ENCODE results near the gene DTX1. TPM values are rescaled to one million over a fixed set of nuclear protein-coding genes. Genes with fewer than 3 reads are reported as not detected.

Gene DTX1
- total RNA-seq, 1 experiment from 2014 or later, result 3.0 TPM

DNA sequence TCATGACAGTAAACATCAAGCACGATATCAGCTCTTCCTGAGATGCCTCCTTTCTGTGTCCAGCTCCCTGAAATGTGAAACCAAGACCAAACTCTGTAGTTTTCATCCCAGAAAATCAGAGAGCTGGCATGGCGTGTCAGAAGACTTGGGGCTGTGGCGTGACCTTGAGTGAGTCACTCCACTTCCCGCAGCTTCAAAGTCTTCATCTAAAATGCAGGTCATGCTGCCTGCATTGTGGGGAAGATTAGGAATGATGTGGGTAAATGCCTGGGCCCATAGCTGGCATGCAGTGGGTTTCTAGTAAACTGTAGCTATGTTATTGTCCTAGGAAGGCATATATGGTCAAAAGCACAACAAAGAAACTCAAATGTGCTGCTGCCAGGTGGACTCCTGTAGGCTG is 49.4 kb upstream of the DTX1 start:
- H3K4me3 Mint-ChIP-seq, result no peak overlapping the region
- H3K9me3 ChIP-seq (ENCODE audit: control insufficient read depth, low read depth, low read length), result peaks cover 7% of the 10 kb centered on the region
- no peaks in the 10 kb centered on the region for H3K4me1 ChIP-seq (ENCODE audit: insufficient read depth, low read length)
- H3K9me3 Mint-ChIP-seq, result peaks cover 8 to 10% of the 10 kb centered on the region in 2 experiments; a peak in 4 of 5 replicates
- no peak overlapping the region for H3K18ac ChIP-seq (ENCODE audit: insufficient read length, low read depth, low read length)
- H2AK5ac ChIP-seq (ENCODE audit: insufficient read length, low read length), result no peak overlapping the region
- no peak overlapping the region for H3T11ph ChIP-seq (ENCODE audit: low read length)
- no peaks in the 10 kb centered on the region for H3K27me3 ChIP-seq (ENCODE audit: insufficient read depth, low read length)
- H4K8ac ChIP-seq (replicated peaks; ENCODE audit: insufficient read length, low read depth, low read length), result no peak overlapping the region
- no peak overlapping the region for H3K23ac ChIP-seq (ENCODE audit: insufficient read length, low read depth, low read length)
- no peak overlapping the region for H3K4ac ChIP-seq (ENCODE audit: low read depth, low read length)
- no CpG with 5 or more reads among the region's 4 CpGs for WGBS (ENCODE audit: extremely low coverage, insufficient read length, low lambda C conversion rate)
- H4K91ac ChIP-seq (ENCODE audit: insufficient read length, low read depth, low read length), result no peak overlapping the region
- no peaks in the 10 kb centered on the region for H3K23me2 ChIP-seq (ENCODE audit: insufficient read length, low read depth, low read length, poor library complexity, severe bottlenecking)
- 0 out of 4 replicates have a peak, but pooled peaks cover 0 to 2% of the 10 kb centered on the region in 2 experiments for H3K4me1 Mint-ChIP-seq
- no peak overlapping the region for H3K56ac ChIP-seq (ENCODE audit: insufficient read length, low read depth, low read length)
- H3K79me2 ChIP-seq (ENCODE audit: insufficient read depth, low read length), result no peaks in the 10 kb centered on the region
- no peak overlapping the region for H2AFZ ChIP-seq (ENCODE audit: low read length)
- no peak overlapping the region for H3K27ac ChIP-seq (ENCODE audit: insufficient read length, low read depth, low read length)
- no peak overlapping the region for H3K9ac ChIP-seq (ENCODE audit: extremely low read depth, insufficient read length, low read length)
- no peak overlapping the region for H4K5ac ChIP-seq (ENCODE audit: insufficient read length, low read depth, low read length)
- no peak overlapping the region for H3K4me2 ChIP-seq (ENCODE audit: insufficient read depth, insufficient read length, low read length)
- no peak overlapping the region for H2BK15ac ChIP-seq (ENCODE audit: low read depth, low read length)
- no peak overlapping the region for H2BK120ac ChIP-seq (ENCODE audit: low read depth, low read length, poor library complexity, severe bottlenecking)
- DNase-seq, result no peak
- H3K79me1 ChIP-seq (ENCODE audit: insufficient read depth, low read depth, low read length, poor library complexity, severe bottlenecking), result no peaks in the 10 kb centered on the region
- no peaks in the 10 kb centered on the region for H4K20me1 ChIP-seq (ENCODE audit: control insufficient read depth, insufficient read depth, insufficient read length)
- H3K36me3 Mint-ChIP-seq (ENCODE audit: insufficient read depth in 1 of 3, low read depth in 3 of 3), result peaks cover 3 to 4% (median 3%) of the 10 kb centered on the region in 3 experiments; a peak in 3 of 7 replicates
- H3K27ac Mint-ChIP-seq, result no peak overlapping the region
- no peak overlapping the region for H2BK12ac ChIP-seq (ENCODE audit: insufficient read length, low read depth, low read length)
- peaks cover 41% of the 10 kb centered on the region for H3K27me3 Mint-ChIP-seq (ENCODE audit: low read depth)
- TF ChIP-seq, protein P1, sequence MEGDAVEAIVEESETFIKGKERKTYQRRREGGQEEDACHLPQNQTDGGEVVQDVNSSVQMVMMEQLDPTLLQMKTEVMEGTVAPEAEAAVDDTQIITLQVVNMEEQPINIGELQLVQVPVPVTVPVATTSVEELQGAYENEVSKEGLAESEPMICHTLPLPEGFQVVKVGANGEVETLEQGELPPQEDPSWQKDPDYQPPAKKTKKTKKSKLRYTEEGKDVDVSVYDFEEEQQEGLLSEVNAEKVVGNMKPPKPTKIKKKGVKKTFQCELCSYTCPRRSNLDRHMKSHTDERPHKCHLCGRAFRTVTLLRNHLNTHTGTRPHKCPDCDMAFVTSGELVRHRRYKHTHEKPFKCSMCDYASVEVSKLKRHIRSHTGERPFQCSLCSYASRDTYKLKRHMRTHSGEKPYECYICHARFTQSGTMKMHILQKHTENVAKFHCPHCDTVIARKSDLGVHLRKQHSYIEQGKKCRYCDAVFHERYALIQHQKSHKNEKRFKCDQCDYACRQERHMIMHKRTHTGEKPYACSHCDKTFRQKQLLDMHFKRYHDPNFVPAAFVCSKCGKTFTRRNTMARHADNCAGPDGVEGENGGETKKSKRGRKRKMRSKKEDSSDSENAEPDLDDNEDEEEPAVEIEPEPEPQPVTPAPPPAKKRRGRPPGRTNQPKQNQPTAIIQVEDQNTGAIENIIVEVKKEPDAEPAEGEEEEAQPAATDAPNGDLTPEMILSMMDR (conservative IDR thresholded peaks at IDR 0.05), result no peak
- no peak overlapping the region for H2BK20ac ChIP-seq (ENCODE audit: low read depth, low read length, poor library complexity, severe bottlenecking)
- H2BK5ac ChIP-seq (ENCODE audit: insufficient read length, low read length), result no peak overlapping the region
- no peak overlapping the region for H3K14ac ChIP-seq (ENCODE audit: insufficient read depth, low read length)

All from H9 (cell line).